Body of pancreas (tissue), 4 donors: ENCODE measurements around the gene NPHP4. TPM values are rescaled to one million over a fixed set of nuclear protein-coding genes. Genes with fewer than 3 reads are reported as not detected.

Experiments used
- ATAC-seq: fragments of 150-250 bp; one replicate; pipeline ENCODE4 v1.9.1; 2016
- DNase-seq, 4 donors: peaks; one replicate each; pipeline ENCODE4 v3.0.0-alpha.2; 2019
- H3K27ac ChIP-seq, 4 donors: fragments of 200-600 bp; sonication (generic); 1 replicate in 3 of 4; 2 replicates in 1 of 4; pipeline versions ENCODE4 v1.5.1 to v1.6.1; 2016 to 2019; ENCODE audit warnings: mild to moderate bottlenecking in 1 of 4, mixed read lengths in 1 of 4, moderate library complexity in 1 of 4
- H3K27me3 ChIP-seq, 2 donors: fragments of 200-600 bp; sonication (generic); one replicate each; pipeline ENCODE4 v1.6.0; 2016; ENCODE audit warnings: mild to moderate bottlenecking in 1 of 2
- H3K36me3 ChIP-seq, 2 donors: fragments of 200-600 bp; sonication (generic); replicated peaks in 1 of 2; 2 replicates each; pipeline ENCODE4 v1.5.1; 2016; ENCODE audit warnings: low read depth in 2 of 2; ENCODE audit not compliant: insufficient read depth in 1 of 2
- H3K4me1 ChIP-seq: fragments of 200-600 bp; sonication (generic); one replicate; pipeline ENCODE4 v1.6.0; 2016
- H3K4me3 ChIP-seq, 2 donors: fragments of 200-600 bp; sonication (generic); 1 replicate in 1 of 2; 2 replicates in 1 of 2; pipeline ENCODE4 v1.5.1; 2016 to 2019
- H3K9me3 ChIP-seq, 3 donors: fragments of 200-600 bp; sonication (generic); 1 replicate in 2 of 3; 2 replicates in 1 of 3; pipeline ENCODE4 v1.5.1; 2016
- POLR2A ChIP-seq, 3 donors: fragments of 450-650 bp; IDR thresholded peaks; one replicate each; pipeline ENCODE4 v1.6.1; 2016; ENCODE audit warnings: antibody characterized with exemption in 3 of 3, mild to moderate bottlenecking in 2 of 3
- WGBS, 2 donors: methylation state at CpG; one replicate each; pipeline ENCODE4 v1.1.5; 2017; 5-methylcytosine and 5-hydroxymethylcytosine counted together
- intact Hi-C: fragments of 100-400 bp; cut with DNase I; formaldehyde crosslinking; loops from one replicate; pipeline ENCODE4 v1.15.1; 2023
- total RNA-seq, 2 donors: library from RNA; depleted of rRNA; stranded (reverse); fragments of >200 nt; gene quantifications; one replicate each; pipeline ENCODE4 v1.1.0, GENCODE V29; 2016
- TF ChIP-seq, protein P1 (sequence below), 7 experiments: fragments of 450-650 bp in 4 of 7; fragments of 200-600 bp in 3 of 7; sonication (generic) in 3 of 7; IDR thresholded peaks; one replicate each; pipeline ENCODE4 v1.5.1; 2016 to 2019; ENCODE audit warnings: antibody characterized with exemption in 7 of 7

NPHP4 gene
- total RNA-seq, 2 donors from 2014 or later, result 10.4 to 48.5 TPM

DNA sequence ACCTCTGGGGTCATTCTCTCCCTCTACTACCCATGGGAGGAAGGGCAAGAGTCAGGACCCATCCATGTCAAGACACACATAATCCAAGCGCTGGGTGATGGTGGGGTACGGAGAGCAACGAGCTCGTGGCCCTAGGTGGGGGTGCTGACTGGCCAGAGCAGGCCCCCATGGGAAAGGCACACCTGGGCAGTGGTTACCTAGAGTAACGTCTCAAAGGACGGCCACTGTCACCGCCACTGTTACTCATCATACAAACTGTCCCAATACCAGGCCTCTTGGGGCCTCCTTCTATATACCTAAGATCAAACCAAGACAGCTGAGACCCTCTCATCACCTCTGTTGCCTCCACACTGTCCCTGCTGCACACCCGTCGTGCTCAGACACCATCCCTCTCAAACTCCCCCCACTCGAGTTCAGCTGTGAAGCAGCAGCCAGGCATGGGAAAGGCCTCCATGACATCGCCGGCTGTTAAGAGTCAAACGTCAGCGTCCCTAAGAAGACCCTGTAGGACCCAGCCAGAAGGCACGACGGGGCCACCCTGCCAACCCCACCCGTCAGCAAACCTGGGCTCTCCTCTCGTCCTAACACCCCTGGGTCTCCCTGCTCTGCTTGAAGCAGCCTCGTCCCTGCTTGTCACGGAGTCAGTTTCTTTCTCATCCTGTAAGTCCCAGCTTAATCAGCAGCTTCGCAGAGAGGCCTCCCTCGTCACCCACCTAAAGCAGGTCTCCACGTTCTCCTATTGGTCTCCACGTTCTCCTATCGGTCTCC is 15.3 kb downstream of the NPHP4 start:
- WGBS, 2 donors, result 88 to 90% methylated on average over 21 to 25 of the region's 25 CpGs
- Histone ChIP-seq H3K27ac (no peak overlapping the region), H3K27me3 (no peaks in the 10 kb centered on the region), H3K4me1 (peaks cover 3% of the 10 kb centered on the region), H3K9me3 (no peaks in the 10 kb centered on the region), H3K36me3 (no peaks in the 10 kb centered on the region), H3K4me3 (no peak overlapping the region)
- intact Hi-C loops, result loop anchor here (5.0 kb wide), 1 partner anchor 465 kb away; no protein-coding TSS in a partner anchor
- ATAC-seq, result no peak
- TF ChIP-seq, protein P1, sequence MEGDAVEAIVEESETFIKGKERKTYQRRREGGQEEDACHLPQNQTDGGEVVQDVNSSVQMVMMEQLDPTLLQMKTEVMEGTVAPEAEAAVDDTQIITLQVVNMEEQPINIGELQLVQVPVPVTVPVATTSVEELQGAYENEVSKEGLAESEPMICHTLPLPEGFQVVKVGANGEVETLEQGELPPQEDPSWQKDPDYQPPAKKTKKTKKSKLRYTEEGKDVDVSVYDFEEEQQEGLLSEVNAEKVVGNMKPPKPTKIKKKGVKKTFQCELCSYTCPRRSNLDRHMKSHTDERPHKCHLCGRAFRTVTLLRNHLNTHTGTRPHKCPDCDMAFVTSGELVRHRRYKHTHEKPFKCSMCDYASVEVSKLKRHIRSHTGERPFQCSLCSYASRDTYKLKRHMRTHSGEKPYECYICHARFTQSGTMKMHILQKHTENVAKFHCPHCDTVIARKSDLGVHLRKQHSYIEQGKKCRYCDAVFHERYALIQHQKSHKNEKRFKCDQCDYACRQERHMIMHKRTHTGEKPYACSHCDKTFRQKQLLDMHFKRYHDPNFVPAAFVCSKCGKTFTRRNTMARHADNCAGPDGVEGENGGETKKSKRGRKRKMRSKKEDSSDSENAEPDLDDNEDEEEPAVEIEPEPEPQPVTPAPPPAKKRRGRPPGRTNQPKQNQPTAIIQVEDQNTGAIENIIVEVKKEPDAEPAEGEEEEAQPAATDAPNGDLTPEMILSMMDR (IDR thresholded peaks at IDR 0.05), result no peak
- TF ChIP-seq POLR2A (IDR thresholded peaks at IDR 0.05), result no peak
- no peak for DNase-seq

DNA sequence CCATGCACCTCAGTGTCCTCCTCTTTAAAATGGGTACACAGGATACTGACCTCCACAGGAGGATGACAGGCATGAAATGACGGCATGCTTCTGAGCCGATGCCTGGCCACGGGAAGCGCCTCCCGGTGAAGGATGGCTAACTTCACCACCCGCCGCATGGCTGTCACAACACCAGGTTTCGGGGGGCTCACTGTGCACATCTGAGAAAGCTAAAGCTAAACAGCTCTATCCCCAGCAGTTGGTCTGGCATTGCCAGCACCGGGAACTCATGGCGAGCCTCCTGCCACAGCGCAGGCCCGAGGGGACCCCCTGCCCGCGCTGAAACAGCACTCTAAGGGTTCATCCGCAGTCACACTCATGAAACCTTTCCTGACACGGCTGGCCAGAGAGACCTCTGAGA is 16.0 kb downstream of the NPHP4 start:
- TF ChIP-seq, protein P1 (IDR thresholded peaks at IDR 0.05), result no peak
- no peak for TF ChIP-seq POLR2A (IDR thresholded peaks at IDR 0.05)
- intact Hi-C loops, result loop anchor here (5.0 kb wide), 1 partner anchor 464 kb away; no protein-coding TSS in a partner anchor
- Histone ChIP-seq H3K36me3 (no peaks in the 10 kb centered on the region), H3K4me1 (peaks cover 10% of the 10 kb centered on the region), H3K27ac (no peak overlapping the region), H3K9me3 (no peaks in the 10 kb centered on the region), H3K4me3 (no peak overlapping the region), H3K27me3 (no peaks in the 10 kb centered on the region)
- WGBS, 2 donors, result 90 to 94% methylated on average over 4 to 15 of the region's 16 CpGs
- DNase-seq, result no peak
- no peak for ATAC-seq

DNA sequence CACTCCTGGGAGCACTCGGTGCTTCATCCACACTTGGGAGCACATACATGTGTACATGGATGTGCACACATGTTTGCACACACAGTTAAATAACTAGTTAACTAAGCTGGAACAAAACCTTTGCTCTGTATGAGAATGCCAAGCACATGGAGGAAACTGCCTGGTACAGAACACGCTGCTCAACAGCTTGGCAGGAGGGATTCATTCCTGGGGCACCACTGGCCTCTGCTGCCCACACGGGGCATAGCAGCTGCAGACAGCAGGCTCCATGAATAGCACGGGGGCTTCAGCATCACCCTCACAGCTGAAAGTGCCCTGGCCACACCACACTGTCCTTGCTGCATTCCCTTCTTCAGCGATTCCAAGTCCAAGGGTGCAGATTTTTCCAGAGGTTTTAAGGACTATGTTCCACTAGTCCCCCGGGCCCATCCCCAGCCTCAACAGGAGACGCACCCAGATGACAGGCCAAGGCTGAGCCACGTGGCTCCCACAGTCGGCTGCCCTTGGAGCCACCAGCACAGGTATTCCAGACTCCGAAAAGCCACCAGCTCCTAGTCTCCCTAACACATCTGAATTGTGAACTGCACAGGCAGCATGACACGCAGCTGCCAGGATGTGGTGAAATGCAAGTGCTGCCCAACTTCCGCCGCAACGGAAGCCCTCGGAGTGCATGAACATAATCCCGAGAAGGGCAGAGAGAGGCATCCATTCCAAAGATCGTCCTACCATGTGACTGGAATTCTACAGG is 16.9 kb downstream of the NPHP4 start:
- Histone ChIP-seq H3K4me3 (no peak overlapping the region), H3K4me1 (peaks cover 19% of the 10 kb centered on the region), H3K9me3 (no peaks in the 10 kb centered on the region), H3K36me3 (no peaks in the 10 kb centered on the region), H3K27ac (no peak overlapping the region), H3K27me3 (no peaks in the 10 kb centered on the region)
- WGBS, 2 donors, result 54 to 59% methylated on average over 17 of the region's 17 CpGs
- TF ChIP-seq POLR2A (IDR thresholded peaks at IDR 0.05), result no peak
- TF ChIP-seq, protein P1 (IDR thresholded peaks at IDR 0.05), result peak; percentile 60 to 89 (median 84)
- intact Hi-C loops, result loop anchor here (5.0 kb wide), 1 partner anchor 463 kb away; no protein-coding TSS in a partner anchor
- ATAC-seq (peak; percentile 72), DNase-seq (peak; percentile 70 to 79 (median 71))

DNA sequence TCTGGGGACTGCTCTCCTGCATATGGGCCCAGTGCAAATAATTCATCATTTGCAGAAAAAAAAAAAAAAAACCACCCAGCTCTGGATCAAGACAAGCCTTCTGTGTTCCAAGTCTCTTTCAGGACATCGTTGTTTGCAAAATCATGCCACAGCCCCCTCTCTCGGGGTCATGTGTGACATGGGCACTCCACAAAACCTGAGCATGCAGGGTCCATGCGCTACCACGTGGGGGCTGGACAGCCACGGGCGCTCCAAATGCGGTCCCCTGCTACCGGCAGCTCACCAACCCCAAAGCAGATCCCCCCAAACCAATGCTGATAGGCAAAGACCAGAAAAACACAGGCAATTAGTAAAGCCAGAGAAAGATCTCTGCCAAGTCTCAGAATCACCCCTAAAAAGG is 17.6 kb downstream of the NPHP4 start:
- 78 to 88% methylated on average over 8 of the region's 8 CpGs for WGBS, 2 donors
- ATAC-seq (no peak), DNase-seq (no peak)
- TF ChIP-seq POLR2A (IDR thresholded peaks at IDR 0.05), result no peak
- TF ChIP-seq, protein P1 (IDR thresholded peaks at IDR 0.05), result no peak
- intact Hi-C loops, result loop anchor here (5.0 kb wide), 1 partner anchor 462 kb away; no protein-coding TSS in a partner anchor
- H3K4me1 ChIP-seq, result peaks cover 25% of the 10 kb centered on the region
- H3K9me3 ChIP-seq, result no peaks in the 10 kb centered on the region
- no peaks in the 10 kb centered on the region for H3K36me3 ChIP-seq
- H3K4me3 ChIP-seq, result no peak overlapping the region
- H3K27ac ChIP-seq, result no peak overlapping the region
- H3K27me3 ChIP-seq, result no peaks in the 10 kb centered on the region
